ENCODE data around the gene CFAP73. TPM values are rescaled to one million over a fixed set of nuclear protein-coding genes. Genes with fewer than 3 reads are reported as not detected.

CFAP73 gene
- total RNA-seq, 4 donors from 2014 or later: 0.26 TPM; not detected in 3

DNA sequence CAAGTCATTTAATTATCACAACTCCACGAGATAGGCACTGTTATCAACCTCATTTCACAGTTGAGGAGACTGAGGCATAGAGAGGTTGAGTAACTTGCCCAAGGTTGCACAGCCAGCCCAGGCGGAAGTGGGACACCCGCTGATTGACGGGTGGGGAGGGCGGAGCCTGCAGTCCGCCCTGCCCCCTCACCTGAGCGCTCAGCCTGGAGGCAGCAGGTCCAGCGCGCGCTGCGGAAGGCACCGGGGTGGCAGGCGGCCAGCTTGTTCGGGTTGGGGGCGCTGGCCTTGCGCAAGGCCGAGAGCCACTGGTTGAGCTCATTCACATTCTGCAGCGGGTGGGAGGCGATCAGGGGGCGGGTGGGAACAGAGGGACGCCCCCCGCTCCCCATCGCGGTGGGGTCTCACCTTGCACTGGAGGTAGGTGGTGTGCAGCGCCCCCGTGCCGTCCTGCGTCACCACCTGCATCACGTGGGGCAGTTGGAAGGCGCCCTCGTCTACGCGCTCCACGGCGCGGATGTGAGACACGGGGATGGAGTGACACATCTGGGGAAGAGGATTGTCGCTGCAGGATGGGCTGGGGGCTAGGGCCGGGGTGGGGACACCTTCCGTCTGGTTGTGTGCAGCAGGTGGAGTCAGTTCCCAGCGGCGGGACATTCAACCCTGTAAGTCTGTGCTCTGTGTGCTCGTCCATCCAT, 45.6 kb upstream of the CFAP73 start:
- WGBS, 2 donors: 8 to 14% methylated on average over 11 to 14 of the region's 43 CpGs
- intact Hi-C loops (cut with DNase I): no loop called here
- DNase-seq: no peak

DNA sequence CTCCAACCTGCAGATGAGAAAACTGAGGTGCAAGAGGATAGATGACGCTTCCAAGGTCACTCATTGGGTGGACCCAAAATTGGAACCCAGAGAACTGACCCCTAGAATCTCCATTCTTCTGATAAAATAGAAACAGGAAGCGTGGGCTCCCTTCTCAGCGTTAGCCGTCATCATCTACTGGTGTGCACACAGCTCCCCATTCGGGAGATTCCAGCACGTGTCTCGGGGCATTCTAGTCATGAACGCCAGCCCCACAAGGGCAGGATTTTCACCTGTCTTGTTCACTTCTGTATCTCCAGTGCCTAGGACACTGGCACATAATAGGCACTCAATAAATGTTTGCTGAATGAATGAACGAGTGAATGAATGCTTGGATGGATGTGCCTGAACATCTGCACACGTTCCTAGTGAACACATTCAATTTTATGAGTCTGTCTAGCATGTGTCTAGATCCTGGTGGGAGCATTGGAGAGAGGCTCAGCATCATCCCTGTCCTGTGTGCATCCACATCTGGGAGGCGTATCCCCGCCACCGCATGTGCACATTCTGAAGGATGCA, 44.5 kb upstream of the CFAP73 start:
- DNase-seq: no peak
- no peak overlapping the region for H3K27ac ChIP-seq
- H3K9me3 ChIP-seq: no peaks in the 10 kb centered on the region
- H3K4me3 ChIP-seq: no peak overlapping the region
- H3K4me1 ChIP-seq: peaks cover 0 to 7% (median 0%) of the 10 kb centered on the region in 3 donors
- H3K36me3 ChIP-seq: peaks cover 0 to 38% (median 6%) of the 10 kb centered on the region in 3 donors
- 78 to 96% methylated on average over 4 to 13 of the region's 13 CpGs for WGBS, 2 donors
- no peak for TF ChIP-seq POLR2A (IDR thresholded peaks at IDR 0.05)
- TF ChIP-seq, protein P1, sequence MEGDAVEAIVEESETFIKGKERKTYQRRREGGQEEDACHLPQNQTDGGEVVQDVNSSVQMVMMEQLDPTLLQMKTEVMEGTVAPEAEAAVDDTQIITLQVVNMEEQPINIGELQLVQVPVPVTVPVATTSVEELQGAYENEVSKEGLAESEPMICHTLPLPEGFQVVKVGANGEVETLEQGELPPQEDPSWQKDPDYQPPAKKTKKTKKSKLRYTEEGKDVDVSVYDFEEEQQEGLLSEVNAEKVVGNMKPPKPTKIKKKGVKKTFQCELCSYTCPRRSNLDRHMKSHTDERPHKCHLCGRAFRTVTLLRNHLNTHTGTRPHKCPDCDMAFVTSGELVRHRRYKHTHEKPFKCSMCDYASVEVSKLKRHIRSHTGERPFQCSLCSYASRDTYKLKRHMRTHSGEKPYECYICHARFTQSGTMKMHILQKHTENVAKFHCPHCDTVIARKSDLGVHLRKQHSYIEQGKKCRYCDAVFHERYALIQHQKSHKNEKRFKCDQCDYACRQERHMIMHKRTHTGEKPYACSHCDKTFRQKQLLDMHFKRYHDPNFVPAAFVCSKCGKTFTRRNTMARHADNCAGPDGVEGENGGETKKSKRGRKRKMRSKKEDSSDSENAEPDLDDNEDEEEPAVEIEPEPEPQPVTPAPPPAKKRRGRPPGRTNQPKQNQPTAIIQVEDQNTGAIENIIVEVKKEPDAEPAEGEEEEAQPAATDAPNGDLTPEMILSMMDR (IDR thresholded peaks at IDR 0.05): no peak
- H3K27me3 ChIP-seq: peaks cover 0 to 26% (median 0%) of the 10 kb centered on the region in 4 donors
- intact Hi-C loops (cut with DNase I): no loop called here

More for the DNA sequence above, 45.6 kb upstream of the CFAP73 start:
- Histone ChIP-seq H3K9me3 (no peaks in the 10 kb centered on the region), H3K36me3 (peaks cover 0 to 45% (median 6%) of the 10 kb centered on the region in 3 donors), H3K4me1 (peaks cover 0 to 10% (median 0%) of the 10 kb centered on the region in 3 donors), H3K27ac (no peak overlapping the region), H3K27me3 (peaks cover 0 to 26% (median 0%) of the 10 kb centered on the region in 4 donors), H3K4me3 (peak overlapping the region in 2 of 4 donors; percentile 6 to 9)
- no peak for TF ChIP-seq POLR2A (IDR thresholded peaks at IDR 0.05)
- TF ChIP-seq, protein P1 (IDR thresholded peaks at IDR 0.05): no peak

DNA sequence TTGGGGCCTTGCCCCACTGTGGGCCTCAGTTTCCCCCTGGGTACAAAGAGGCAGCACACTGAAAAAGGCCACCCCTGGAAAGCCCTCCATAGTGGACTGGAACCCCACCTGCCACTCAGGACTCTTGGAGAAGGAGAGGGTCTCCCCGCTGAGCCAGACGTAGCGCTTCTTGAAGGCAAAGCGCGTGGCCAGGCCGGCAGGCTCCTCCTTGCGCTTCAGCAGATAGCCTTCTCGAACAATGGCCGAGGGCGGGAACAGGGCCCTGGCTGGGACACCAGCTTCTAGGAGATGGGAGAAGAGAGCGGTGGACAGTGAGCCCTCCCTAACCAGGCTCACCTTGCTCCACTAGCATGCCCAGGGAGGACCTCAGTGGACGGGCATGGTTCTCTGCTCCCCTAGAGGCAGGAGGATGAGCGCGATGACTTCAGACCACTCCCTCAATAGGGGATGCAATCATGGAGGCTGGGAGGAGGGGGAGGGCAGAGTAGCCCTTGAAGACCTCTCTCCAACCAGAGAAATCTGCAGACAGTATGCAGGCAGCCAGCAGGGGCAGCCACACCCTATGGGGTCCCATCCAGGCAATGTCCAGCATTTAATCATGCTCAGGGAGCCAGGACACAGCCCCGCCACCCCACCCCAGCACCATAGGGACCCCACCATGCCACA, 43.8 kb upstream of the CFAP73 start:
- H3K4me3 ChIP-seq: no peak overlapping the region
- no peak overlapping the region for H3K27ac ChIP-seq
- TF ChIP-seq, protein P1 (IDR thresholded peaks at IDR 0.05): no peak
- TF ChIP-seq POLR2A (IDR thresholded peaks at IDR 0.05): no peak
- no peak for DNase-seq
- 95% methylated on average over 6 of the region's 15 CpGs; no CpG with 5 or more reads in 1 of the 2 donors for WGBS, 2 donors
- peaks cover 0 to 7% (median 0%) of the 10 kb centered on the region in 3 donors for H3K4me1 ChIP-seq
- no peaks in the 10 kb centered on the region for H3K9me3 ChIP-seq
- H3K27me3 ChIP-seq: peaks cover 0 to 26% (median 0%) of the 10 kb centered on the region in 4 donors
- H3K36me3 ChIP-seq: peaks cover 0 to 32% (median 6%) of the 10 kb centered on the region in 3 donors
- intact Hi-C loops (cut with DNase I): no loop called here

DNA sequence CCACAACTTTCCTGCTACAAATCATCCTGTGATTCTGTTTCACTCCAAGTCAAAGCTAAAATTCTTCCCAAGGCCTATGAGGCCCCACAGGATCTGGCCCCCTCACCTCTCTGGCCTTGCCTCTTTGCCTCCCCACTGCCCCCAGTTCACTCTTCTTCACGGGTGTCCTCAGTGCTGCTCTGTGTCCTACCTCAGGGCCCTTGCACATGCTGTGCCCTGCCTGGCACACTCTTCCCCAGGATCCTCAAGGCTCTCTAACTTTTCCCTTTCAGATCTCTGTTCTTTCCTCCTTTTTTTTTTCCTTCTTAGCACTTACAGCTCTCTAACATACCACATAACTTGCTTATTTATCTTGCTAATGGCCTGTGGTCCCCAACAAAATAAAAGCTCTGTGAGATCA, 43.2 kb upstream of the CFAP73 start:
- no peak overlapping the region for H3K27ac ChIP-seq
- H3K36me3 ChIP-seq: peaks cover 0 to 32% (median 6%) of the 10 kb centered on the region in 3 donors
- no peak for DNase-seq
- no peak overlapping the region for H3K4me3 ChIP-seq
- 75 to 87% methylated on average over 1 of the region's 1 CpG for WGBS, 2 donors
- no peaks in the 10 kb centered on the region for H3K9me3 ChIP-seq
- peaks cover 0 to 20% (median 0%) of the 10 kb centered on the region in 4 donors for H3K27me3 ChIP-seq
- TF ChIP-seq, protein P1 (IDR thresholded peaks at IDR 0.05): no peak
- no peak for TF ChIP-seq POLR2A (IDR thresholded peaks at IDR 0.05)
- peaks cover 0 to 7% (median 0%) of the 10 kb centered on the region in 3 donors for H3K4me1 ChIP-seq
- intact Hi-C loops (cut with DNase I): no loop called here

DNA sequence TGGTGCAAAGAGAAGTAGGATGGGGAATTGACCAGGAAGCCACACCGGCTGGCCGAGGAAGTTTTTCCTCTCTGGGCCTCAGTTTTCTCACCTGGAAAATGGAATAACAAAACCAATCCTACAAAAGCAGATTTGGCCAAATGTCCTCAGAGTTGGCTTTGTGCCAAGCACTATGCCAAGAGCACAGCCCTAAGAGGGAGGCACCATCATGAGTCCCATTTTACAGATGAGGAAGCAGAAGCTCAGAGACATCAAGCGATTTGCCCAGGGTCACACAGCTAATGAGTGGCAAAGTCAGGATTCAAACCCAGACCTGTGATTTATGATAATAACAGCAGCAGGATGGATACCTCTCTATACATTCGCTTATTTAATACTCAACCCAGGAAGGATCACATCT, 41.2 kb upstream of the CFAP73 start:
- H3K27me3 ChIP-seq: peaks cover 0 to 23% (median 0%) of the 10 kb centered on the region in 4 donors
- intact Hi-C loops (cut with DNase I): no loop called here

More for the DNA sequence above, 41.2 kb upstream of the CFAP73 start:
- no peak for DNase-seq
- WGBS, 2 donors: 86 to 91% methylated on average over 4 of the region's 4 CpGs
- H3K4me1 ChIP-seq: peaks cover 0 to 7% (median 0%) of the 10 kb centered on the region in 3 donors
- H3K36me3 ChIP-seq: peaks cover 0 to 44% (median 6%) of the 10 kb centered on the region in 3 donors
- H3K27ac ChIP-seq: no peak overlapping the region
- no peak overlapping the region for H3K4me3 ChIP-seq
- no peaks in the 10 kb centered on the region for H3K9me3 ChIP-seq
- TF ChIP-seq, protein P1 (IDR thresholded peaks at IDR 0.05): no peak
- TF ChIP-seq POLR2A (IDR thresholded peaks at IDR 0.05): no peak
